ENCODE measurements around the gene ARHGEF5.

GRCh38 chr7:144378651-144379050 lies 23.4 kb downstream of the ARHGEF5 start:
- TF ChIP-seq YY1 (IDR thresholded peaks at IDR 0.05; ENCODE audit: insufficient read depth, insufficient read length) (no peak), SUZ12 (IDR thresholded peaks at IDR 0.05; ENCODE audit: extremely low read depth, insufficient read depth, insufficient read length) (no peak), ZNF274 (IDR thresholded peaks at IDR 0.05; ENCODE audit: low read depth, low read length) (no peak)
